HG03432 (cell line): ENCODE measurements around the gene KCNQ1.
"Not testable (repeated sequence)": the region's sequence is repeated elsewhere in the genome, so short reads cannot be mapped to it uniquely, and the experiment has no call there.

ENCODE experiments used
- ATAC-seq: cut with Tn5 transposase; IDR thresholded peaks from one replicate; pipeline ENCODE4 v1.9.1; 2021; ENCODE audit warnings: mild to moderate bottlenecking, moderate library complexity; ENCODE audit not compliant: unreplicated experiment

The KCNQ1 gene

DNA sequence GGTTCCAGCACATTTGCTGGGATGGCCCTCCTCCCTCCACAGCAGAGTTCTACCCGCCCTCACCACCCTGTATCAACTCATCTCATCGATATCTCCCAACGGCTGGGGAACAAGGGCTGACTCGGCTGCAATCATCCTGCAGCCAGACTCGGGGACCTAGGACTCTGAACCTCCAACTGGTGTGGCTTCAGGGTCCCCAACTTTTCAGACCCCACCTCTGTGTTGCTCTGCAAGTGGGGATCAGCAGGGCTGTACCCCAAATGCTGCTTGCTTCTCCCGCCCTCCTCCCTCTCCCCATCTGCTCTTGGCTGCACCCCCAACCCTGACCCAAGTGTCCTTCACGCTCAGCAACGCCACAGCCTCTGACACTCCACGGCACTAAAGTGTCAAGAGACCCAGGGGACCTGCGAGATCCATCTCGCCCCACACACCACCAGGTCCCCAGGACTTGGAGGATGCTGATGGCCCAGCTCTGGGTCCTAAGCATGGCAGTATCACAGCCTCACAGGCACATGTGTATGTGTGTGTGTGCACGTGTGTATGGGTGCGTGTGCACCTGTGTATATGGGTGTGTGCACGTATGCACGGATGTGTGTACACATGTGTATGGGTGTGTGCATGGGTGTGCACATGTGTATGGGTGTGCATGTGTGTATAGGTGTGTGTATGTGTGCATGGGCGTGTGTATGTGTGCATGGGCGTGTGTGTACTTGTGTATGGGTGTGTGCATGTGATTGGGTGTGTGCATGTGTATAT is 26.4 kb downstream of the KCNQ1 start:
- no peak for ATAC-seq

DNA sequence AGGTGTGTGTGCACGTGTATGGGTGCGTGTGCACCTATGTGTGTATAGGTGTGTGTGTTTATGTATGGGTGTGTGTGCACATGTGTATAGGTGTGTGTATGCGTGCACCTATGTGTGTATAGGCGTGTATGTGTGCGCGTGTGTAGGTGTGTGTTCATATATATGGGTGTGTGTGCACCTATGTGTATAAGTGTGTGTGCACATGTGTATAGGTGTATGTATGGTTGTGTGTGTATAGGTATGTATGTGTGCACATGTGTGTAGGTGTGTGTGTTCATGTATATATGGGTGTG is 26.9 kb downstream of the KCNQ1 start:
- ATAC-seq: no peak

DNA sequence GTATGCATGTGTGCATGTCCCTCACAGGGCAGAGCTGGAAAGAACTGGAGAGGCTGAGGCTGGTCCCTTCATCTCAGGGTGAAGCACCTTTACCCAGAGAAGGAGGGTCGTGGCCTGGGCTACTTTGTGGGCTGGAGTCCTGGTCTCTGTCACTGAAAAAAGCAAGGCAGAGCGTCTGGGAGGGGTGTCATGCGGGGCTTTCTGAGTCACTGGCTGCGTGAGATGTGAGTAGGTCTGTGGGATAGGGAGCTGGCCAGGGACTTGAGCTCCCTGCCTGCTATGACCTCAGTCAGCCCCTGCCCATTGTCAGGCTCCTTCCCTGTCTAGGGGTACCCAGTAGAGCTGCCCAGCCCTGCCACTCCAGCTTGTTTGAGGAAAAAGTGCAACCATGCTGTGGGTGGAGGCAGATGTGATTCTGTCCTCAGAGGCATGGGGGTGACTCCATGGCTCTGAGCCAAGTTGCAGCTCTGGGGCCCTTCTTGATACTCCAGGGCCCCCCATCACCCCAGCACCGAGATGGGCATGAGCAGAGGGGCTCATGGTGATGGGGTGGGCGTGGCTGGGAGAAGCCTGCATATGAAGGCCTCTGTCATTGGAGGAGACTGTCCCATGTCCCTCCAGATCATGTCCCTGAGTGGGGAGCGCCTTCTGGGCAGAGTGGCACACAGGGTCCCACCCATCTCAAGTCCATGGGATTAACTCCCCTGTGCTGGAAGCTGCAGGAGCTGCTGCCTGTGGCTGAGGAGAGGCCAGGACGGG is 27.8 kb downstream of the KCNQ1 start:
- no peak for ATAC-seq

DNA sequence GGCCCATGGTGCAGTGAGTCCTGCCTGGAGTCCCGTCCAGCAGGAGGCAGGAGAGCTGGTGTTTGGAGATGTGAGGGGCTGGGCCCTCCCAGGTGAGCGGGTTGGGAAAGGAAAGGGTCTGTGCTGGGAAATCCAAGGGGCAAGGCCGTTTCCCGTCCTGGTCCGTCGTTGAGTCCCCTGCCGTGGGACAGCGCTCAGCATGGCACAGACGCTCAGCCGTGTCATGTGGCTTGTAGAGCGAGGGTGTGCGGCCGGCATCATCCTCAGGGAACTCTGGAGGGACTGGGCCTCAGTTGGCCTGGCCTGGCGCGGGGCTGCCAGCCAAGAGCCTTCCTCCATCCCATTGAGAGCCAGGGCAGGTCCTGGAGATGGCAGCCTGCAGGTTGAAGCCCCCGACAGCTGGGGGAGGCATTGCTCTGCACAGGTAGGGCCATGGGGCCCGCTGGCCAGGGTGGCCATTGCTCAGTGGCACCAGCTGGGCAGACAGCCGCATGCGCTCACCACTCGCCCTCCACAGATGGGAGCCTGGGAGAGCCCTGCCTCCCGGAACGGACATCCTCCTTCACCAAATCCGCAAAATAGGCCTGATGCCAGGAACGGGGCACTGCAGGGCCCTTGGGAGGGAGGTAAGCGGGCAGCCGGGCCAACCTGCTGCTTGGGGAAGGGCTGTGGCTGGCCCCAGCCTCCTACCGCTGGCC is 28.7 kb downstream of the KCNQ1 start:
- no peak for ATAC-seq

DNA sequence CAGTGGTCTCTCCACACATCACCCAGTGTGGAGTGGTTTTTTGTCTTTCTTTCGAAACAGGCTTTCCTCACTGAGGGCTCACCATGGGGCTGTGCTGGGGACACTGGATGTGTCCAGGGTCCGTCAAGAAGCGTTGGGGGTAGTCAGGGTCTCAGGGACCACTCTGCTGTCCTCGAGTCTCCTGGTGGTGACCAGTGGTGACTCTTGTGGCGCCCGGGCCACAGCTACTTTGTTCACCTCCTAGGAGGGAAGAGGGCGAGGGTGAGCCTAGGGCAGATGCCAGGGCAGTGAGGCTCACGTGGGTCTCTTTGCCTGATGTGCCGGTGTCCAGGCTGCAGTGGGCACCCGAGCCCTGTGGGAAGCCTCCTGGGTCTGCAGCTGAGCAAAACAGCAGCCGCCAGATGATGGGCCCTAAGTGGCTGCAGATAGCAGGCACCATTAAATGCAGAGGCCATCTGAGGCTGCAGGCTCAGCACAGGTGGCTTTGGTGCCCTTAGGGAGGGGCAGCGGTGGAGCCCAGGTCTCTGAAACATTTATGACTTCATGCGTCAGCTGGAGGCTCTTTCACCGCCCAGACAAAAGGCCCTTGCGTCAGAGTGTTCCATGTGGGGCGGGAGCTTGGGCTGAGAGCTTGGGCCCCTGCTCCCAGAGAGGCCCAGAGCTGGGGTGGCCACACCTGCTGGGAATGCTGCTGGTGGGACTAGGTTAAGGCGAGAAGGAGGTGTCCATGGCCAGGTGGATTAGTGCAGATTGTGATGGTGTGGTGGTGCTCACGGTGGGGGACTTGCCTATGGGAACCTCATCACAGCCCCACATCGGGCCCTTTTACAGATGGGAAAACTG is 29.5 kb downstream of the KCNQ1 start:
- ATAC-seq: no peak

DNA sequence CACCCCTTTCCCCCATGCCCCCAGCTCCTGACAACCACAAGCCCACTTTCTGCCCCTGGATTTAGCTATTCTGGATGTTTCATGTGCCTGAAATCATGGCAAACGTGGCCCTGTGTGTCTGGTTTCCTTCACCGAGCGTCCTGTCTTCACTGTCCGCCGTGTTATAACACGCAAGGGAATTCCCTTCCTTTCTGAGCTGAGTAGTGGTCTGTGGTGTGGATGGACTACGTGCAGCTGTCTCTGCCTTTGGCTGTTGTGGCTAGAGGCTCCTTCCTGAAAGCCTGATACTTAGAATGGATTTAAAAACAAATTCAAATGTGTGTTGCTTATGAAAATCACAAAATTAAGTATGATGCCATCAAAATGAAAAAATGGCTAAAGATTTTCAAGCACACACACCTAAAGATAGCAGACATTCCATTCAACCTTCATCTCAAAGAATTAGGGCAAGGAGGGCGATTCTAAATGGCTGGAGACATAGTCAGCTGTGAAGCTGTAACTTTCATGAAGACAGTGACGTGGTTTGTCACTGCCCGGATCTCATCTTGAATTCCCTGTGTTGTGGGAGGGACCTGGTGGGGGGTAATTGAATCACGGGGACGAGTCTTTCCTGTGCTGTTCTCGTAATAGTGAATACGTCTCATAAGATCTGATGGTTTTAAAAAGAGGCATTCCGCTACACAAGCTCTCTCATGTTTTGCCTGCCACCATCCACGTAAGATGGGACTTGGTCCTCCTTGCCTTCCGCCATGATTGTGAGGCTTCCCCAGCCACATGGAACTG is 30.5 kb downstream of the KCNQ1 start:
- ATAC-seq: no peak

DNA sequence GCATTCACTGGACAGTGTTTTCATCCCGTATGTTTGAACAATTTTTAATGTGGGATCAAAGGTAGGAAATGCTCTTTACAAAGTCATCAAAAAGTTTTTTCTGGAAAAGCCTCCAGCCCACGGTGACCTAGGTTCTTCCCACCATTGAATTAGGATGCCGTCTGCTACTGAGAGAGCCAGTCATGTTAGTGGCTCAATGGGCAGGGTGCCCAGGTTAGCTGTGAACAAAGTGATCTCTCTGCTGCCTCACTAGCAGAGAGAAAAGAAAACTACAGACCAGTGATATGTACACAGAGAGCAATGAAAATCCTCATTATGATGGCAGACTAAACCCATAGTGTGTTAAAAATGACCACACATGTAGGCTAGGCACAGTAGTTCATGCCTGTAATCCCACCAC is 32.4 kb downstream of the KCNQ1 start:
- ATAC-seq: no peak

DNA sequence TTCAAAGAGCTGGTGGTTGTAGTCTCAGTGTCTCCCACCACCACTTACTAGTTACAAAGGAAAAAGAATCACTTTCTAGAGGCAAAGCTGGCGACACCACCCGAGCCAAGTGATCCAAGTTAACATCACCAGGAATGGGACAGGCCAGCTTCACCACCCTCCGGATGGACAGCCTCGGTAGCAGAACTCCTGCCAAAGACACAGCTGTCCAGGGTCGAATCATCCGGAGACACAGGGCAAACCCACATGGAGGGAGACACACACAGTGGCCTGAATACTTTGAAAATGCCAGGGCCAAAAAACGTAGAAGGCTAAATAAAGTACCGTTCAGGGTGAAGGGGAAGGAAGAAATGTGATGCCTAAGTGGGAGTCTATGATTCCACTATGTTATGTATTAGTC is 33.1 kb downstream of the KCNQ1 start:
- ATAC-seq: no peak

DNA sequence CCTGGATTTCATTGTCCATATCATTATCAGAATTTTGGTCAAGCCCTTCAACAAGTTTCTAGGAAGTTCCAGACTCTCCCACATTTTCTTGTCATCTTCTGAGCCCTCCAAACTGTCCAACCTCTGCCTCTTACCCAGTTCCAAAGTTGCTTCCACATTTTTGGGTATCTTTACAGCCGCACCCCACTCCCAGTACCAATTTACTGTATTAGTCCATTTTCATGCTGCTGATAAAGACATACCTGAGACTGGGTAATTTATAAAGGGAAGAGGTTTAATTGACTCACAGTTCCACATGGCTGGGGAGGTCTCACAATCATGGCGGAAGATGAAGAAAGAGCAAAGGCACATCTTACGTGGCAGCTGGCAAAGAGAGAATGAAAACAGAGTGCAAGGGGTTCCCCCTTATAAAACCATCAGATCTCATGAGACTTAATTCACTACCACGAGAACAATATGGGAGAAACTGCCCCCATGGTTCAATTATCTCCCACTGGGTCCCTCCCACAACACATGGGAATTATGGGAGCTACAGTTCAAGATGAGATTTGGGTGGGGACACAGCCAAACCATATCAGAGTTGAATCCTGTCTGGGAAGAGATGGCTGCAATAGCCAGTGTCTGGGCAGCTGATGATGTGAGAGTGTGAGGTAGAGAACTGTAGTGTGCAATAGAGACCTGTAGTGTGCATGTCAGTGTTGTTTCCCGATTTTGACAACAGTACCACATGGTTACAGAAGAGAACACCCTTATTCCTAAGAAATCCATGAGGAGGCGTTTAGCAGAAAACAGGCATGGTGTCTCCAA is 35.5 kb downstream of the KCNQ1 start:
- not testable (repeated sequence) for ATAC-seq

DNA sequence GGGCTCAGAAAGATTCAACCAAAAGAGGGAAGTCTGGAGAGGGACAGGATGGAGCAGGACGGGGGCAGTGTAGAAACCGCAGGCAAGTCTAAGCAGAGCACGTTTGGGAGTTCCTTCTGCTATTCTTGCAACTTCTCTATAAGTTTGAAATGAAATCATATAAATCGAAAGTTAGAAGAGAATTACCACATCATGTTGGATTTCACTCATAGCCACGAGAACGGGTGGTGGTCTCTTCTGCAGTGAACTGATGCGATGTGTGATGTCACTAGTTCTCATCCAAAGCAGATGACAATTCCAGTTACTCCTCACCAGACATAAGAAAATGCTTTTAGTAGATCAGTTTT is 36.0 kb downstream of the KCNQ1 start:
- no peak for ATAC-seq

DNA sequence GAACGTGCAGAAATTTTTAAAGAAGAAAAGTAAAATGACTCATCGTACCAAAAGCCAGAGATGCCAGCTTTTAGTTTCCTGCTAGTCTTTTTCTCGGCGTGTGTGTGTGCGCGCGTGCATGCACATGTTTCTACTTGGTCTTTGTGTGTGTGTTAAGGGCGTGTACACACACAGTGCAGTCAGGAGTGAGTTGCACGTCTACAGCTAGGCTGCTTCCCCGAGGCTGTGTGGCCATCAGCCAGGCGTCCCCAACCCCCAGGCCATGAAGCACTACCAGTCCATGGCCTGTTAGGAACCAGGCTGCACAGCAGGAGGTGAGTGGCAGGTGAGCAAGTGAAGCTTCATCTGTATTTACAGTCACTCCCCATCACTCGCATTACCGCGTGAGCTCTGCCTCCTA is 36.4 kb downstream of the KCNQ1 start:
- ATAC-seq: no peak

DNA sequence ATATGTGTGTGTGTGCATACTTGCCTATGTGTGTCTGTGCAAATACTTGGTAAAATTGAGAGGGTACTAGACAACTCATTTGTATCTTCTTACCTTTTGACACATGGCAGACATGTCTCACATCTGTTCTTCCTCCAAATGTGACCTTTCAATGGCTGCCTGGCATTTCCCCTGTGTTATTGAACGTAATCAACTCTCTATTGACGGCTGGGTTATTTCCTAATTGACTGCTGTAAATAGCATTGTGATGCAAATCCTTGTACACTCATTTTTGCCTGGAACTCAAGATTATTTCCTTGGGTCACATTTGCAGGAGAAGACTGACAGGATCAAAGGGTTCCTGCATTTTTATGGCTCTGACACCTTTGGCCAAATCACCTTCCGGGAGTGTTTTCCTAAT is 37.4 kb downstream of the KCNQ1 start:
- no peak for ATAC-seq

DNA sequence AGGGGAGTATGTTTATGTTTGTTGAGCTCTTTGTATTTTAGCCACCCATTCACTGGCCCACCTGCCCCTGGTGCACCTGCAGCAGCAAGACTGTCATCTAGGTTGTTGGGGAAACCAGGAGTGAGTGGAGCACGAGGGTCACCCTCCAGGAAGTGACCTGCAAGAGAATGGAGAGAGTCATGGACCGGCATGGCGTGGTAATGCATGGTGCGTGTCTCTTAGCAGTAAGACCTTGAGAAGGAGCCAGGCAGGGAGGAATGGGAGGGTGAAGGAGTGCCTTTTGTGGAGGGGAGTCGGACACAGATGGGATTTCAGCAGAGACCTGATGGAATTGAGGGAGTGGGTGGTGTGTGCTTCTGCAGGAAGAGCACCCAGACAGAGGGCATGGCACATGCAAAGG is 37.9 kb downstream of the KCNQ1 start:
- no peak for ATAC-seq

DNA sequence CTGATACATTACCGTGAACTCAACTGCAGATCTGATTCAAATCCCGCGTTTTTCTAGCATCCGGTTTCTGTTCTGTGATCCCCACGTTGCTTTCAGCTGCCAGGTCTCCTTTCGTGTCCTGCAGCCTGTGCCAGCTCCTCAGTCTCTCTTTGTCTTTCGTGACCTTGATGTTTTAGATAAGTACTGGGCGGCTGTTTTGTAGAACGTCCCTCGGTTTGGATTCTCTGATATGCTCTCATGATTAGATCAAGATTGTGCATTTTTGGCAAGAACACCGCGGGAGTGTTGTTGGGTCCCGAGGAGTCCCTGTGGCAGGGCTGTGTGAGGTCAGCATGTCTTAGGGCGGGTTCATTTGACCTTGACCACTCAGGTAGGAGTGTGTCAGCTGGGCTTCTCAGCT is 38.6 kb downstream of the KCNQ1 start:
- ATAC-seq: no peak

DNA sequence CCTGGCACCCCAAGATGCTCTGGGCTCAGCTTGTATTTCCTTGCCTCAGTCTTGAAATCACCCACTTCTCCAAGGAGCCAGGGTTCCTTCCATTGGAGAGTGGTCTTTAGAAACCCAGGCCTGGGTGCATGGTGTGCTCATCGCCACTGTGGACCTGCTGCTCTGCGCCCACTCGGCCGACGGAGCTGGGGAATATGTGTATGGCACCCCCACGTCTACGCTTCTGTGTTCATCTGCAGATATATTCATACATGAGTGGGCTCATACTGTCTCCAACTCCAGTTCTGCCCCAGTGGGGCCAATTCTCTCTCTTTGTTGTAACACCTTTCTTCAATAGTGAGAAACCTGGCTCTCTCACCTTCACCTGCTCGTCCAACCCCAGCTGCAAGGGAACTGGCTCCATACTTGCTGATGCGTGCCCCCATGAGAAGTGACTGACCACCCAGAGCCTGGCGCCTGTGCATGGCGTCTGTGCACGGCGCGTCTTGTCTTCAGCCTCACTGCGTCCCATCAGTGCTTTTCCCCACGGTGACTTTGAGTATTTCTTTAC is 39.8 kb downstream of the KCNQ1 start:
- ATAC-seq: no peak

DNA sequence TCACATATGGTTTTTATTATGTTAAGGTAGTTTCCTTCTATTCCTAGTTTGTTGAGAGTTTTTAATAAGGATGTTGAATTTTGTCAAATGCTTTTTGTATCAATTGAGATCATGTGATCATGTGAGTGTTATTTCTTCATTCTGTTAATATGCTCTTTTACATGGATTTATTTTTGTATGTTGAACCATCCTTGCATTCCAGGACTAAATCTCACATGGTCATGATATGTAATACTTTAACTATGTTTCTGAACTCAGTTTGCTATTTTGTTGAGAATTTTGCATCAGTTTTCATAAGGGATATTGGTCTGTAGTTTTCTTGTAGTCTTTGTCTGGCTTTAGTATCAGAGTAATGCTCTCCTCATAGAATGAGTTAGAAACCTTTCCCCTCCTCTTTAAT is 43.2 kb downstream of the KCNQ1 start:
- no peak for ATAC-seq

DNA sequence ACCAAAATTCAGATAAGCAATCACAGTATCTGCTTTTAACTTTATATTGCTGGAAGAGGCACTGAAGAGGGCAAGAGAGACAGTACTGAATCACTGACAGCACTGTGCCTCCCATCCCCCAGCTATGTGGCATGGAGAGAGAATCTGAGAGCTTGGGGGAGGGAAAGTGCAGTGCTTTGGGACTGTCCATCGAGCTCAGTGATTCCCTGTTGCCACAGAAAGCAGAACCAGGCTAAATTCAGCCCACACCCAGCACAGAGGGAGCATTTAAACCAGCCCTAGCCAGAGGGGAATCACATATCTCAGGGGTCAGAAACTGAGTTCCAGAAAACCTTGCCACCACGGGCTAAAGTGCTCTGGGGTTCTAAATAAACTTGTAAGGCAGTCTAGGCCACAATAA is 44.3 kb downstream of the KCNQ1 start:
- no peak for ATAC-seq

DNA sequence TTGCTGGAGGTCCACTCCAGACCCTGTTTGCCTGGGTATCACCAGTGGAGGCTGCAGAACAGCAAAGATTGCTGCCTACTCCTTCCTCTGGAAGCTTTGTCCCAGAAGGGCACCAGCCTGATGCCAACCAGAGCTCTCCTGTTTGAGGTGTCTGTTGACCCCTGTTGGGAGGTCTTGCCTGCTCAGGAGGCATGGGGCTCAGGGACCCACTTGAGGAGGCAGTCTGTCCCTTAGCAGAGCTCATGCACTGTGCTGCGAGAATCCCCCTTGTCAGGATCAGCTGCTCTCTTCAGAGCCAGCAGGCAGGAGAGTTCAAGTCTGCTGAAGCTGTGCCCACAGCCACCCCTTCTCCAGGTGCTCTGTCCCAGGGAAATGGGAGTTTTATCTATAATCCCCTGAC is 53.1 kb downstream of the KCNQ1 start:
- ATAC-seq: not testable (repeated sequence)

DNA sequence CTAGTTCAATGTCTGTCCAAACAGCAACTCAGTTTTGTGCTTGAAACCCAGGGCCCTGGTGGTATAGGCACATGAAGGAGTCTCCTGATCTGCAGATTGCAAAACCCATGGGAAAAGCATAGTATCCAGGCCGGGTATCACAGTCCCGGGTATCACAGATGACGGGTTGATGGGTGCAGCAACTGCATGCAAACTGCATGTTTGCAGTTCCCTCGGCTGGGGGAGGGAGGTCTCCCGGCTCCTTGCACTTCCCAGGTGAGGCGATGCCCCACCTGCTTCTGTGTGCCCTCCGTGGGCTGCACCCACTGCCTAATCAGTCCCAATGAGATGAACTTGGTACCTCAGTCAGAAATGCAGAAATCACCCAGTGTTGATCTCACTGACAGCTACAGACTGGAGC is 53.9 kb downstream of the KCNQ1 start:
- ATAC-seq: no peak
